ENCODE data around the gene HLCS. TPM values are rescaled to one million over a fixed set of nuclear protein-coding genes. Genes with fewer than 3 reads are reported as not detected.

Gene HLCS
- total RNA-seq, 1 donor from 2014 or later, result 18.8 TPM

DNA sequence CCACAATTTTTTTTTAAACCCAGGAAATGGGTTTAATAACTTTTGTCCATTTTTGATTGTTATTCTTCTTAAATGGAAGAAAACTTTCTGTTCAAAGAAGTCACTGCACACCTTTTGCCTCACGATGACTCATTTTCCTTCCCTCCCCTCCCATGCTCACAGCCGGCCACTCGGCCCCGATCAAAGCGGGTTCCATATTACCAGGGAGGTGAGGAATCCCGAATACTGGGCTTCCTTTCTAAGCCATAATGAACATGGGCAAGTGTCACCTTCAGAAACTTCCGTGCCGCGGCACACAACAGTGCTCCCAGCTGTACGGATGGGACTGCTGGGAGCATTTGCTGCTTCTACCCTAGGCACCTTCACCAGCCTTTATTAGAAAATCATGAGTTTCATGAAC is 121.4 kb downstream of the HLCS start:
- H3K27ac ChIP-seq (ENCODE audit: low read depth, low read length), result no peak overlapping the region
- H3K27me3 ChIP-seq (ENCODE audit: control insufficient read depth in 3 of 3, insufficient read depth in 3 of 3, low read length in 3 of 3), result no peaks in the 10 kb centered on the region
- H3K4me1 ChIP-seq (ENCODE audit: control insufficient read depth in 3 of 3, insufficient read depth in 3 of 3, low read length in 3 of 3), result peaks cover 0 to 7% (median 0%) of the 10 kb centered on the region in 3 donors
- no peak overlapping the region for H3K9ac ChIP-seq (ENCODE audit: low read depth in 1 of 3, low read length in 3 of 3)
- H3K4me3 ChIP-seq (ENCODE audit: low read length in 3 of 3), result no peak overlapping the region
- no peaks in the 10 kb centered on the region for H3K9me3 ChIP-seq (ENCODE audit: control insufficient read depth in 3 of 3, low read length in 3 of 3)
- H3K36me3 ChIP-seq (ENCODE audit: control insufficient read depth in 3 of 3, insufficient read depth in 3 of 3, low read length in 3 of 3), result no peaks in the 10 kb centered on the region

DNA sequence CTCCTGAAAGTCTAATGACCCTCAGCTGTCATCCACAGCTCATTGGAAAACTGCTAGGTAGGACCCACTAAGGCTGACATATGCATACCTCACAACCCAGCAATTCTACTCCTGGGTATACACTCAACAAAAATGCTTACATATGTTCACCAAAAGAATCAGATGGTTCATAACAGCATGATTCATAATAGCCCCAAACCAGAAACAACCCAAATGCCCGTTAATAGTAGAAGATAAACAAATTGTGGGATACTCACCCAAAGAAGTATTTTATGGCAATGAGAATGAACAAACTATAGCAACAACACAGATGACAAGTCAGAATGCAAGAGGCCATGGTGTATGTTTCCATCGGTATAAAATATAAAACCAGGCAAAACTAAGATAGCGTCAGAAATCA is 124.6 kb downstream of the HLCS start:
- Histone ChIP-seq H3K27me3 (ENCODE audit: control insufficient read depth in 3 of 3, insufficient read depth in 3 of 3, low read length in 3 of 3) (no peaks in the 10 kb centered on the region), H3K9ac (ENCODE audit: low read depth in 1 of 3, low read length in 3 of 3) (no peak overlapping the region), H3K9me3 (ENCODE audit: control insufficient read depth in 3 of 3, low read length in 3 of 3) (no peaks in the 10 kb centered on the region), H3K4me3 (ENCODE audit: low read length in 3 of 3) (no peak overlapping the region), H3K27ac (ENCODE audit: low read depth, low read length) (no peak overlapping the region), H3K4me1 (ENCODE audit: control insufficient read depth in 3 of 3, insufficient read depth in 3 of 3, low read length in 3 of 3) (peaks cover 0 to 8% (median 2%) of the 10 kb centered on the region in 3 donors), H3K36me3 (ENCODE audit: control insufficient read depth in 3 of 3, insufficient read depth in 3 of 3, low read length in 3 of 3) (no peaks in the 10 kb centered on the region)

DNA sequence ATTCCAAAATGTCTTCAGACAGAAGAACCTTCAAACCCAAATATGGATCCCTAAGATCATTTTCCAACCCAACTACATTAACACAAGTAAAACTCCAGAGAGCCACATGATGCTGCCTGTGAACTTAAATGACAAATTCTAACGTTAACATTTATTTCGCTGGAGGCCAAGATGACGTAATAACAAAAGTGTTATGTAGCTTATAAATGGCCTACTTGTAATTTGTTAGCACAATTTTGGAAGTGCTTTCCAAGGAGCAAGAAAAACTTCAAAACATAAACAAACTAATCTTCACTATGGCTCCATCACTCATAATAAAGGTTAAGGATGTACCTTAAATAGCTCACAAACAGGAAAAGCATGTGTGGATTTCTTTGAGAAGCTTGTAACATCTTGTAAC is 126.7 kb downstream of the HLCS start:
- H3K36me3 ChIP-seq (ENCODE audit: control insufficient read depth in 3 of 3, insufficient read depth in 3 of 3, low read length in 3 of 3), result no peaks in the 10 kb centered on the region
- no peak overlapping the region for H3K9ac ChIP-seq (ENCODE audit: low read depth in 1 of 3, low read length in 3 of 3)
- H3K4me3 ChIP-seq (ENCODE audit: low read length in 3 of 3), result no peak overlapping the region
- H3K27me3 ChIP-seq (ENCODE audit: control insufficient read depth in 3 of 3, insufficient read depth in 3 of 3, low read length in 3 of 3), result no peaks in the 10 kb centered on the region
- no peaks in the 10 kb centered on the region for H3K9me3 ChIP-seq (ENCODE audit: control insufficient read depth in 3 of 3, low read length in 3 of 3)
- no peak overlapping the region for H3K27ac ChIP-seq (ENCODE audit: low read depth, low read length)
- H3K4me1 ChIP-seq (ENCODE audit: control insufficient read depth in 3 of 3, insufficient read depth in 3 of 3, low read length in 3 of 3), result peaks cover 13 to 19% (median 13%) of the 10 kb centered on the region in 3 donors

DNA sequence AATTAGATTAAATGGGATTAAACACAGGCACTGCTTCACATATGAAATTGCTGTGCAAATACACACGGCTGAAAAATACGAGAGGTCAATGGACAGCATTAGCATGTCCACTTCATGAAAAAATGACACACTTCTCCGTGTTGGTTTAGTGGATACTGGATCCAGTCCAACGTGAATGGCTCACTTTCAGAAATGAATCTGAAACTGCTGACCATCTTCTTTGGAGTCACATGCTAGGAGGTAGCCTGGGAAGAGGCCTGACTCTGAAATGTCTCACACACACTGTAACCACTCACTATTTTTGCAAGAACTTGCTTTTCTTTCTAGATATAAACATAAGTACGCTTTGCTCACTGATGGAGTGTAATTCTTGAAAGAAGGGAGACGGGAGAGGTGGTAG is 127.3 kb downstream of the HLCS start:
- no peaks in the 10 kb centered on the region for H3K36me3 ChIP-seq (ENCODE audit: control insufficient read depth in 3 of 3, insufficient read depth in 3 of 3, low read length in 3 of 3)
- H3K27ac ChIP-seq (ENCODE audit: low read depth, low read length), result no peak overlapping the region
- peaks cover 15 to 24% (median 17%) of the 10 kb centered on the region in 3 donors for H3K4me1 ChIP-seq (ENCODE audit: control insufficient read depth in 3 of 3, insufficient read depth in 3 of 3, low read length in 3 of 3)
- H3K4me3 ChIP-seq (ENCODE audit: low read length in 3 of 3), result no peak overlapping the region
- no peak overlapping the region for H3K9ac ChIP-seq (ENCODE audit: low read depth in 1 of 3, low read length in 3 of 3)
- no peaks in the 10 kb centered on the region for H3K9me3 ChIP-seq (ENCODE audit: control insufficient read depth in 3 of 3, low read length in 3 of 3)
- H3K27me3 ChIP-seq (ENCODE audit: control insufficient read depth in 3 of 3, insufficient read depth in 3 of 3, low read length in 3 of 3), result no peaks in the 10 kb centered on the region

DNA sequence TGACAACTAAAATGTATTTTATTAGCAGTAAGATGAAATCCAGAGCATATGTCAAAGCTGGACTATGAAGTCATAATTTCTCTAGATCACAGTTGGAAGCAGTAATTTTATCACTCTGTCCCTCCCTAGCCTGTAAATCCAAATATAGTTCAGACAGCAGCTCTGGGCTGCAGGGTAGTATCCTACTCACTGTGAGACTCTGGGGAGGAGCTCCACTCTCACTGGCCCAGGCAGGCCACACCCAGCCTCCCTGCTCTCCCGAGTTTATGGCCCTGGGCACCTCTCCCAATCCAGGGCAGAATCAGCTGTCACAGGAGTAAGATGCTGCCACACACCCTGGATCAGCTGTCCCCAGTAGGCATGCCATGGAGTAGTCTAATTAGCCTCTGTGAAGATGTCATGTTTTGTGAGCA is 131.1 kb downstream of the HLCS start:
- peak overlapping the region in 2 of 3 donors; percentile 4 for H3K9ac ChIP-seq (ENCODE audit: low read depth in 1 of 3, low read length in 3 of 3)
- H3K4me1 ChIP-seq (ENCODE audit: control insufficient read depth in 3 of 3, insufficient read depth in 3 of 3, low read length in 3 of 3), result peaks cover 15 to 27% (median 24%) of the 10 kb centered on the region in 3 donors
- H3K4me3 ChIP-seq (ENCODE audit: low read length in 3 of 3), result no peak overlapping the region
- no peaks in the 10 kb centered on the region for H3K9me3 ChIP-seq (ENCODE audit: control insufficient read depth in 3 of 3, low read length in 3 of 3)
- no peaks in the 10 kb centered on the region for H3K36me3 ChIP-seq (ENCODE audit: control insufficient read depth in 3 of 3, insufficient read depth in 3 of 3, low read length in 3 of 3)
- no peaks in the 10 kb centered on the region for H3K27me3 ChIP-seq (ENCODE audit: control insufficient read depth in 3 of 3, insufficient read depth in 3 of 3, low read length in 3 of 3)
- H3K27ac ChIP-seq (ENCODE audit: low read depth, low read length), result peak overlapping the region; percentile 76

DNA sequence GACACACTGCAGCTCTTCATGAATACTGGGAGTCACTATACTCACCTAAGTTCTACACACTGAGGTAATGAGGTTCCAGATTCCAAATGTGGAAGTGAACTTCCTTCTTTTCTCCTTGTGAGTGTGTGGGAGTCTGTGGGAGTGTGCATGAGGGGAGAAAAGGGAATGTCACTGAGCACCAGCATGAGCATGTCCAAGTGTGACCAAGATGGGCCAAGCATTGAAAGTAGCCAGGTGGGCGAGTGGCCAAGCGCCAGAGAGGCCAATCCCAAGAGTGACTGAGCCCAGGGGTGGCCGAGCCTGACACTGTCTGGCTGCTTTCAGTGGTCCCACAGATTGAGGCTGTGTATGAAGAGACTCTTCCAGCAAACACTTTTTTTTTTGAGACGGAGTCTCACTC is 132.3 kb downstream of the HLCS start:
- H3K36me3 ChIP-seq (ENCODE audit: control insufficient read depth in 3 of 3, insufficient read depth in 3 of 3, low read length in 3 of 3), result no peaks in the 10 kb centered on the region
- no peaks in the 10 kb centered on the region for H3K27me3 ChIP-seq (ENCODE audit: control insufficient read depth in 3 of 3, insufficient read depth in 3 of 3, low read length in 3 of 3)
- no peak overlapping the region for H3K4me3 ChIP-seq (ENCODE audit: low read length in 3 of 3)
- no peaks in the 10 kb centered on the region for H3K9me3 ChIP-seq (ENCODE audit: control insufficient read depth in 3 of 3, low read length in 3 of 3)
- H3K27ac ChIP-seq (ENCODE audit: low read depth, low read length), result no peak overlapping the region
- H3K9ac ChIP-seq (ENCODE audit: low read depth in 1 of 3, low read length in 3 of 3), result no peak overlapping the region
- H3K4me1 ChIP-seq (ENCODE audit: control insufficient read depth in 3 of 3, insufficient read depth in 3 of 3, low read length in 3 of 3), result peaks cover 15 to 24% (median 23%) of the 10 kb centered on the region in 3 donors

DNA sequence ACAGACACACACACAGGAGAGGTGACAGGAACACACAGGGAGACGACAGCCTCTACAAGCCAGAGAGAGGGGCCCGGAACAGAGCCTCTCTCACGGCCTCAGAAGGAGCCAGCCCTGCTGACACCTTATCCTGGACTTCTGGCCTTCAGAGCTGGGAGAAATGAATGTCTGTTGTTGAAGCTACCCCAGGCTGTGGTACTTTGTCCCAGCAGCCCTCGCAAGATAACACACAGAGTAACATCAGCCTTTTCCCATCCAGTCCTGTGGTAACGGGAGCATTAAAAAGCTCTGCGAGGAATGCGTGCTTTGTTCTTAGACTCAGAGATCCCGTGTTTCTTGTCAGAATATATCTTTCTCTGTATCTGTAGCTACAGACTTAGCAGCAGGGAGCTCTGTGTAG is 136.4 kb downstream of the HLCS start:
- H3K4me1 ChIP-seq (ENCODE audit: control insufficient read depth in 3 of 3, insufficient read depth in 3 of 3, low read length in 3 of 3), result peaks cover 6 to 14% (median 11%) of the 10 kb centered on the region in 3 donors
- no peak overlapping the region for H3K27ac ChIP-seq (ENCODE audit: low read depth, low read length)
- H3K9ac ChIP-seq (ENCODE audit: low read depth in 1 of 3, low read length in 3 of 3), result no peak overlapping the region
- no peaks in the 10 kb centered on the region for H3K27me3 ChIP-seq (ENCODE audit: control insufficient read depth in 3 of 3, insufficient read depth in 3 of 3, low read length in 3 of 3)
- H3K4me3 ChIP-seq (ENCODE audit: low read length in 3 of 3), result no peak overlapping the region
- no peaks in the 10 kb centered on the region for H3K36me3 ChIP-seq (ENCODE audit: control insufficient read depth in 3 of 3, insufficient read depth in 3 of 3, low read length in 3 of 3)
- no peaks in the 10 kb centered on the region for H3K9me3 ChIP-seq (ENCODE audit: control insufficient read depth in 3 of 3, low read length in 3 of 3)

DNA sequence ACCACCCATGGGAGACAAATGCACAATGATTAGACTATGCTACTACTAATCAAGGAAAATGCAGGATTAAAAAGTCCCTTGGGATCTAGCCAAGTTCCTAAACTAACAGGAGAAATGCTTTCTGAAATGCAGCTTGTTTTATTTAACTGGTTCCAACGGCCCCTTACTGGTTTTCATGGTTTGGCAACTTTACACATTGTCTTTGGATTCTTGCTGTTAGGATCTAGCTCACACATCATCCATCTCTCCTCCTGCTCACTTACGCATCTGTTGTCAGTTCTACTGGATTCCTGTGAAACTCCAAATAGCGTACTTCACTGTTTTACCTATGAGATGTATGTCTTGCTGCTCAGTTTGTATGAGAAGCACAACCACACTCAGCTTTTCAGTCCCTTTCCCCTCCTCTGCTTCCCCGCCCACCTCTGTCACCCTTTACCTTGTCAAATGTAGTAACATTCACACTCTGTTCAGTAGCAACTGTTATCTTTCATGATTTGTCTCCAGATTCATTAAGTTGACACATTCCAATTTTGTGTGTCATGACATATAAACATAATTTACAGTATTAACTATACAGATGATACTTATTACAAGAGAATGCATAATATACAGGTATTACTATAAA is 137.5 kb downstream of the HLCS start:
- no peak overlapping the region for H3K9ac ChIP-seq (ENCODE audit: low read depth in 1 of 3, low read length in 3 of 3)

DNA sequence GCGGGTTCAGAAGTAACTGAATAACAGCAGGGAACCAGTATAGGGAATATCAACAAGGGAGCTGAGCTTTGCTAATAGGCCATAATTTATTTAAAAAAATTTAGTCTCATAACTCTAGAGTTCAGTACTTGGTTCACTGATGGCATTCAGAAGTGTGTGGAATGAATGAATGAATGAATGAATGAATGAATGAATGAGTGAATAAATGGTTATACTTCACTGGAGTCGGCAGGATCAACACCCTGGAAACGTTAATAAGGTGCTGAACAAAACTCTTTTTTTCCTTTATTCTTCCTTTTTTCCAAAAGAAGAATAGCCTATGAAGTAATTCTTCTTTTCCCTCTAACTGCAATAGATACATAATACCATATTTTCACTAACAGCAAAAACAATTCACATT is 138.3 kb downstream of the HLCS start:
- no peak overlapping the region for H3K4me3 ChIP-seq (ENCODE audit: low read length in 3 of 3)
- H3K9me3 ChIP-seq (ENCODE audit: control insufficient read depth in 3 of 3, low read length in 3 of 3), result no peaks in the 10 kb centered on the region
- peaks cover 0 to 5% (median 0%) of the 10 kb centered on the region in 3 donors for H3K4me1 ChIP-seq (ENCODE audit: control insufficient read depth in 3 of 3, insufficient read depth in 3 of 3, low read length in 3 of 3)
- H3K27me3 ChIP-seq (ENCODE audit: control insufficient read depth in 3 of 3, insufficient read depth in 3 of 3, low read length in 3 of 3), result no peaks in the 10 kb centered on the region
- H3K36me3 ChIP-seq (ENCODE audit: control insufficient read depth in 3 of 3, insufficient read depth in 3 of 3, low read length in 3 of 3), result no peaks in the 10 kb centered on the region
- no peak overlapping the region for H3K9ac ChIP-seq (ENCODE audit: low read depth in 1 of 3, low read length in 3 of 3)
- no peak overlapping the region for H3K27ac ChIP-seq (ENCODE audit: low read depth, low read length)

More for the DNA sequence above, 137.5 kb downstream of the HLCS start:
- Histone ChIP-seq H3K4me3 (ENCODE audit: low read length in 3 of 3) (no peak overlapping the region), H3K27ac (ENCODE audit: low read depth, low read length) (no peak overlapping the region), H3K36me3 (ENCODE audit: control insufficient read depth in 3 of 3, insufficient read depth in 3 of 3, low read length in 3 of 3) (no peaks in the 10 kb centered on the region), H3K9me3 (ENCODE audit: control insufficient read depth in 3 of 3, low read length in 3 of 3) (no peaks in the 10 kb centered on the region), H3K27me3 (ENCODE audit: control insufficient read depth in 3 of 3, insufficient read depth in 3 of 3, low read length in 3 of 3) (no peaks in the 10 kb centered on the region), H3K4me1 (ENCODE audit: control insufficient read depth in 3 of 3, insufficient read depth in 3 of 3, low read length in 3 of 3) (peaks cover 0 to 6% (median 2%) of the 10 kb centered on the region in 3 donors)

DNA sequence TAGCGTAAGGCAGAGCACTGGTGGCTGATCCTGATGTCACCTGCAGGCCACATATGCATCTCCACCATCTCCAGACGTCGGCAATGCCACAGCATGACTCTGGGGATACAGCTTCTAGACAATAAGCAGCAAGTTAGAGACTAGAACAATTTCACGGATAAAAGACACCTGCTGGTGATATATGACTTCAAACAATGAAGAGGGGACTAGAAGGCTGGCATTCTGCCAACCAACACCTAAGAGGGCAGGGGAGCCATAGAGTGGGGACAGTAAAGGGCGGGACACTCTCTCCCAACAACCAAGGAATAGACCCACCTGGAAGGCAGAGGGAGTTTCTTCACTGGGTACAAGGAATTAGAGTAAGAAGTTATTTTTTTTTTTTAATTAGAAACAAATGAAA is 140.8 kb downstream of the HLCS start:
- Histone ChIP-seq H3K27me3 (ENCODE audit: control insufficient read depth in 3 of 3, insufficient read depth in 3 of 3, low read length in 3 of 3) (no peaks in the 10 kb centered on the region), H3K4me1 (ENCODE audit: control insufficient read depth in 3 of 3, insufficient read depth in 3 of 3, low read length in 3 of 3) (no peaks in the 10 kb centered on the region), H3K9ac (ENCODE audit: low read depth in 1 of 3, low read length in 3 of 3) (no peak overlapping the region), H3K4me3 (ENCODE audit: low read length in 3 of 3) (no peak overlapping the region), H3K27ac (ENCODE audit: low read depth, low read length) (no peak overlapping the region), H3K36me3 (ENCODE audit: control insufficient read depth in 3 of 3, insufficient read depth in 3 of 3, low read length in 3 of 3) (no peaks in the 10 kb centered on the region), H3K9me3 (ENCODE audit: control insufficient read depth in 3 of 3, low read length in 3 of 3) (no peaks in the 10 kb centered on the region)

All from skeletal muscle tissue (tissue), 4 donors.